ENCODE data around the gene COPS8.

DNA sequence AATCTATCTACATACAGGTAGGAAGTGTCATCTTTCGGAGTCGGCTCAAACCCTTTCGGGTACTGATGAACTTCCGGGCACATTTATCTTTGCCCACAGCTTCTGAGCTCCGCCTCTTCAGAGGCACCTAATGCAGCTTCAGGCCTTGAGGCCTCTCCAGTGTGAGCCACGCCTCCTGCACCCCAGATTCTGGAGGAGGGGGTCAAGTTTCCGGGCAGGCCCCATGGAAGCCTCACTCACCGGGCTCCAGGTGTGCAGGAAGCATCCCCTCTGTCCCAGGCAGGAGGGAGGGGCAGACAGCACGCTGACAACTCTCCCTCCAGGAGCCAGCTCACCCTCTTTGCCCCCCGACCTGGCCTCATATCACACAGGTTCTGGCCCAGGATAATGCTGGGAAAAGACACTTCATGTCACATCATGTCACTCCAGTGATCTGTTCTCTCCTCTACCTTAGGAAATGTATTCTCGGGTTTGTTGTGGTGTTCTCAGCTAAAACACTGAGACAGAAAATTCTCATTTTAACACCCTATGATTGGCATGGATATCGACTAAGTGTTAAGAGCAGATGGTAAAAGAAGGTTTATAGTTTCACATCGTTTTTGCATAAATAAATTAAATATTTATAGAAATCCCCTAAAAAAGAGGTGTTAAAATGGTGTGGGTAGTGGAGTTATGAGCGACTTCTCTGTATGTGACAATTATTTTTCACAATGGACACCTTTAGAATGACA is 46.2 kb upstream of the COPS8 start:
- TF ChIP-seq, protein P1, sequence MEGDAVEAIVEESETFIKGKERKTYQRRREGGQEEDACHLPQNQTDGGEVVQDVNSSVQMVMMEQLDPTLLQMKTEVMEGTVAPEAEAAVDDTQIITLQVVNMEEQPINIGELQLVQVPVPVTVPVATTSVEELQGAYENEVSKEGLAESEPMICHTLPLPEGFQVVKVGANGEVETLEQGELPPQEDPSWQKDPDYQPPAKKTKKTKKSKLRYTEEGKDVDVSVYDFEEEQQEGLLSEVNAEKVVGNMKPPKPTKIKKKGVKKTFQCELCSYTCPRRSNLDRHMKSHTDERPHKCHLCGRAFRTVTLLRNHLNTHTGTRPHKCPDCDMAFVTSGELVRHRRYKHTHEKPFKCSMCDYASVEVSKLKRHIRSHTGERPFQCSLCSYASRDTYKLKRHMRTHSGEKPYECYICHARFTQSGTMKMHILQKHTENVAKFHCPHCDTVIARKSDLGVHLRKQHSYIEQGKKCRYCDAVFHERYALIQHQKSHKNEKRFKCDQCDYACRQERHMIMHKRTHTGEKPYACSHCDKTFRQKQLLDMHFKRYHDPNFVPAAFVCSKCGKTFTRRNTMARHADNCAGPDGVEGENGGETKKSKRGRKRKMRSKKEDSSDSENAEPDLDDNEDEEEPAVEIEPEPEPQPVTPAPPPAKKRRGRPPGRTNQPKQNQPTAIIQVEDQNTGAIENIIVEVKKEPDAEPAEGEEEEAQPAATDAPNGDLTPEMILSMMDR (IDR thresholded peaks at IDR 0.05; ENCODE audit: extremely low read depth in 1 of 2, insufficient read depth in 1 of 2, low read depth in 1 of 2, low read length in 2 of 2): no peak
- no peak for TF ChIP-seq POLR2A (IDR thresholded peaks at IDR 0.05; ENCODE audit: low read depth, low read length)
- TF ChIP-seq, protein P2, sequence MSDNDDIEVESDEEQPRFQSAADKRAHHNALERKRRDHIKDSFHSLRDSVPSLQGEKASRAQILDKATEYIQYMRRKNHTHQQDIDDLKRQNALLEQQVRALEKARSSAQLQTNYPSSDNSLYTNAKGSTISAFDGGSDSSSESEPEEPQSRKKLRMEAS (IDR thresholded peaks at IDR 0.05; ENCODE audit: insufficient read depth, insufficient read length): no peak
